ENCODE measurements around the gene PRR7.

The PRR7 gene

GRCh38 chr5:177434437-177434836, 12.2 kb upstream of the PRR7 start:
- H3K4me2 ChIP-seq: no peak overlapping the region
- H4K20me1 ChIP-seq (ENCODE audit: insufficient read depth): no peaks in the 10 kb centered on the region

GRCh38 chr5:177434942-177435738, 11.5 kb upstream of the PRR7 start:
- no peak overlapping the region for H3K4me3 ChIP-seq (IDR thresholded peaks at IDR 0.05; ENCODE audit: insufficient read depth, low read depth, low read length)
- no peak overlapping the region for H3K27ac ChIP-seq
- no peak for TF ChIP-seq CTCF (conservative IDR thresholded peaks at IDR 0.05; ENCODE audit: low read depth, low read length)
- no peak overlapping the region for H3K4me2 ChIP-seq
- no peaks in the 10 kb centered on the region for H3K79me2 ChIP-seq (ENCODE audit: insufficient read depth, low read depth)
- H4K20me1 ChIP-seq (ENCODE audit: insufficient read depth): no peaks in the 10 kb centered on the region
- no peaks in the 10 kb centered on the region for H3K36me3 ChIP-seq (ENCODE audit: insufficient read depth)
- no peak overlapping the region for H3K9ac ChIP-seq
- H3K27me3 ChIP-seq (ENCODE audit: insufficient read depth, low read depth): no peaks in the 10 kb centered on the region
- no peak overlapping the region for H2AFZ ChIP-seq (ENCODE audit: low read depth)
- H3K4me1 ChIP-seq (ENCODE audit: low read depth, poor library complexity, severe bottlenecking): peaks cover 28% of the 10 kb centered on the region

More at GRCh38 chr5:177434437-177434836, 12.2 kb upstream of the PRR7 start:
- no peaks in the 10 kb centered on the region for H3K36me3 ChIP-seq (ENCODE audit: insufficient read depth)
- no peaks in the 10 kb centered on the region for H3K79me2 ChIP-seq (ENCODE audit: insufficient read depth, low read depth)
- peaks cover 35% of the 10 kb centered on the region for H3K4me1 ChIP-seq (ENCODE audit: low read depth, poor library complexity, severe bottlenecking)
- H3K27me3 ChIP-seq (ENCODE audit: insufficient read depth, low read depth): no peaks in the 10 kb centered on the region
- no peak overlapping the region for H3K27ac ChIP-seq
- H3K4me3 ChIP-seq (IDR thresholded peaks at IDR 0.05; ENCODE audit: insufficient read depth, low read depth, low read length): no peak overlapping the region
- no peak for TF ChIP-seq CTCF (conservative IDR thresholded peaks at IDR 0.05; ENCODE audit: low read depth, low read length)
- no peak overlapping the region for H2AFZ ChIP-seq (ENCODE audit: low read depth)
- H3K9ac ChIP-seq: no peak overlapping the region

GRCh38 chr5:177435847-177436536, 10.6 kb upstream of the PRR7 start:
- Histone ChIP-seq H3K9ac (no peak overlapping the region), H3K36me3 (ENCODE audit: insufficient read depth) (no peaks in the 10 kb centered on the region), H3K79me2 (ENCODE audit: insufficient read depth, low read depth) (no peaks in the 10 kb centered on the region), H2AFZ (ENCODE audit: low read depth) (no peak overlapping the region), H3K27me3 (ENCODE audit: insufficient read depth, low read depth) (no peaks in the 10 kb centered on the region), H4K20me1 (ENCODE audit: insufficient read depth) (no peaks in the 10 kb centered on the region), H3K4me3 (IDR thresholded peaks at IDR 0.05; ENCODE audit: insufficient read depth, low read depth, low read length) (no peak overlapping the region), H3K4me1 (ENCODE audit: low read depth, poor library complexity, severe bottlenecking) (peaks cover 19% of the 10 kb centered on the region), H3K4me2 (no peak overlapping the region), H3K27ac (no peak overlapping the region)
- no peak for TF ChIP-seq CTCF (conservative IDR thresholded peaks at IDR 0.05; ENCODE audit: low read depth, low read length)

- Histone ChIP-seq H3K36me3 (ENCODE audit: insufficient read depth) (no peaks in the 10 kb centered on the region), H3K79me2 (ENCODE audit: insufficient read depth, low read depth) (no peaks in the 10 kb centered on the region), H2AFZ (ENCODE audit: low read depth) (no peak overlapping the region), H3K4me2 (no peak overlapping the region), H3K9ac (no peak overlapping the region), H3K27ac (no peak overlapping the region), H3K4me1 (ENCODE audit: low read depth, poor library complexity, severe bottlenecking) (peaks cover 4% of the 10 kb centered on the region), H3K4me3 (IDR thresholded peaks at IDR 0.05; ENCODE audit: insufficient read depth, low read depth, low read length) (no peak overlapping the region), H3K27me3 (ENCODE audit: insufficient read depth, low read depth) (no peaks in the 10 kb centered on the region), H4K20me1 (ENCODE audit: insufficient read depth) (no peaks in the 10 kb centered on the region)
- TF ChIP-seq CTCF (conservative IDR thresholded peaks at IDR 0.05; ENCODE audit: low read depth, low read length): no peak
Measured at GRCh38 chr5:177437623-177438022, 9.0 kb upstream of the PRR7 start.

Data from KMS-11 (cell line).